ENCODE measurements around the gene IFIT1B. TPM values are rescaled to one million over a fixed set of nuclear protein-coding genes. Genes with fewer than 3 reads are reported as not detected.

Gene IFIT1B
- total RNA-seq, 2 experiments from 2014 or later: not detected

DNA sequence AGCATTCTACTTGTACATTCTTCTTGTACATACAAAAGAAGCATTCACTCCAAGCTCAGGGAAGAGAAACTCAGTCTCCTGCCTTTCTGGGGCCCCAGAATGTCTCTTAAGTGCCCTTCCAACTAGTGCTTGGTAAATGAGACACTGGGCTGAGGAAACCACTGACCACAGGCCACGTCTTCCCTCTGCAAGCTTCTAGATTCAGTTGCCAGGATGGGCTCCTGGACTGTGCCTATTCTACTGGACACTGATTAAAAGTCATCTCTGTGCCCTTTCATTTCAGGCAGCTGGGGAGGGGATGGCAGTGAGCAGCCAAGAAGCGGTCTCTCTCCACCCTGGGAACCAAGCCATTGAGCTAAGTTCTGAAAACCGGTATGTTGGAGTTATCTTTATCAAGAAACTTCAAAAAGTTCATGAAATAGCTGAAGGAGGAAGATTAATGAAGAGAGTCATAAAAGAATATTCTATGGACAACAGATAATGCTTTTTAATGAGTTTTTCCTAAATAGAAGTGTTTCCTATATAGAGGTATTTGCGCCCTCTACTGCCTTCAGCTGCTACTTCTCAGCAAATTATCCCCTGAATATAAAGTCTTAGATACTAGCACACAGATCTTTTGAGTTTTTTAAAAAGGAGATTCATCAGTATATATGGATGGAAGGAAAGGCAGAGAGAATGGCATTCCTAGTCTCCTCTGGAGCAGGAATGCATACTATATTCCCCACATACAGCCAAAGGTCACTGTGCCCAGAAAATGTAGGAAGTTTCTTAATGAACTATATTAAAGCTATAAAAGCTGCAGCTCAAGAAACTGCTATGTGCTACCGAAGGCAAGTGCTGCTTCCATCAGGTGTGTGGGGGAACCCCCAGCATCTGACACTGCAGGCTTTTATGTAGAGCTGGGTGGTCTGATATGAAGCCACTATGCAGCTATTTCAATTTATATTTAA is 8.4 kb upstream of the IFIT1B start:
- DNase-seq: no peak
- ChIA-PET POLR2A (no interaction called here), CTCF (interaction anchor here (0.7 to 3.0 kb wide), 13 partner anchors 9 to 155 kb away, joined by 3 to 14 read pairs (median 5); partner anchors contain the start of genes IFIT1 and IFIT2)
- Mint-ChIP-seq H3K9me3 (peaks cover 4% of the 10 kb centered on the region), H3K27me3 (no peaks in the 10 kb centered on the region), H3K4me1 (ENCODE audit: low read depth) (peaks cover 11% of the 10 kb centered on the region), H3K27ac (no peak overlapping the region), H3K36me3 (no peaks in the 10 kb centered on the region), H3K4me3 (no peak overlapping the region)
- intact Hi-C loops (cut with micrococcal nuclease): loop anchor here (2.0 kb wide), 1 partner anchor 69 kb away; no protein-coding TSS in a partner anchor

- CTCF ChIA-PET: no interaction called here
- POLR2A ChIA-PET: no interaction called here
- H3K36me3 Mint-ChIP-seq: no peaks in the 10 kb centered on the region
- peaks cover 8% of the 10 kb centered on the region for H3K4me1 Mint-ChIP-seq (ENCODE audit: low read depth)
- H3K9me3 Mint-ChIP-seq: peaks cover 3% of the 10 kb centered on the region
- H3K27me3 Mint-ChIP-seq: no peaks in the 10 kb centered on the region
- no peak overlapping the region for H3K4me3 Mint-ChIP-seq
- H3K27ac Mint-ChIP-seq: no peak overlapping the region
- intact Hi-C loops (cut with micrococcal nuclease): no loop called here
- DNase-seq: no peak
Measured at GRCh38 chr10:89371079-89371478, 6.8 kb upstream of the IFIT1B start.

DNA sequence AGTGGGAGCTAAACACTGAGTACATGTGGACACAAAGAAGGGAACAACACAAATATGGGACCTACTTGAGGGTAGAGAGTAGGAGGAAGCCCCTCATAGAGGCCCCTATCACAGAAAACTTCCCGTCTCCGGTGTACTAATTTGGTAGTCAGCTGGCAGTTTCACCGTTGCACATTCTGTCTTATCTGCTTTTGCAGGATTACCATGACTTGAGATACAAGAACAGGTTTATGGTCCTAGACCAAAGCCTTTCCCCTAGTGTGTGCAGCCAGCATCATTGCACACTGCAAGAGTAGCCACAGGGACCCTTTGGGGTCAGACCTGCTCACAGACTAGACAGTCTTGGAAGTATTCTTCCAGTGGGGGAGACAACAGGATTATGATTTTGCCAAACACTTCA is 5.9 kb upstream of the IFIT1B start:
- H3K27me3 Mint-ChIP-seq: no peaks in the 10 kb centered on the region
- intact Hi-C loops (cut with micrococcal nuclease): no loop called here
- H3K4me3 Mint-ChIP-seq: no peak overlapping the region
- no peak overlapping the region for H3K27ac Mint-ChIP-seq
- H3K4me1 Mint-ChIP-seq (ENCODE audit: low read depth): peaks cover 8% of the 10 kb centered on the region
- POLR2A ChIA-PET: no interaction called here
- H3K36me3 Mint-ChIP-seq: no peaks in the 10 kb centered on the region
- peaks cover 1% of the 10 kb centered on the region for H3K9me3 Mint-ChIP-seq
- DNase-seq: no peak
- CTCF ChIA-PET: no interaction called here

DNA sequence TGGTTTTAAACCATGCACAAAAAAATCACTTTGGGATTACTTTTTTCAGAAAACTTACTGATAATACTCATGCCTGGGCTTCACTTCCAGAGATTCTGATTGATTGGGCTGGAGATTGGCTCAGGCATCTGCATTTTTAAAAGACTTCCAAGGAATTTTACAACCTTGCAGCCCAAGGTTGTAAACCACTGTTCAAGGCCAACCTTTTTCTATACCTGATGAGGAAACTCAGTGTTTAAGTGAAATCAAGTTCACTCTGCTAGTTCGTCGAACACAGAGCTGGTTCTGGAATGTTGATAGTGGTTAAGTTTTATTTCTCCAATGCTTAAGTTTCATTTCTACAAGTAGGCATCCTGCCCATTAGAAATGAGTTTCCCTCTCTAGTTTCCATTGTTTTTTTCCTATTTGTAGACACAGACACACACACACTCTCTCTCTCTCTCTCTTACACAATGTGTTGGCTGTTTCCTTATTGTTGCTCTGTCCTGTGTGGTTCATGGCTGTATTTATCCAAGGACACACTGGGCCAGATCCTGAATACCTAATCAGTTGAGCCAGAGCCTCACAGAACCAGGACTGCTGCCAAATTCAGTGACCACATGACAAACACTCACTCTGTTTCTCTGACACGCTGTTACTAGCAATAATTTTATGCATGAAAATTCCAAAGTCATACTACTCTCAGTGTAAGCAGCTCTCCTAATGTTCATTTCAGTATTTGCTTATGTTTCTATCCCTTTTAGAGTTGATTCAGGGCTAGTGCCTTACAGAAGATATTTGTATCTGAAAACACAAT is 3.7 kb upstream of the IFIT1B start:
- POLR2A ChIA-PET: no interaction called here
- Mint-ChIP-seq H3K9me3 (no peaks in the 10 kb centered on the region), H3K4me3 (no peak overlapping the region)

DNA sequence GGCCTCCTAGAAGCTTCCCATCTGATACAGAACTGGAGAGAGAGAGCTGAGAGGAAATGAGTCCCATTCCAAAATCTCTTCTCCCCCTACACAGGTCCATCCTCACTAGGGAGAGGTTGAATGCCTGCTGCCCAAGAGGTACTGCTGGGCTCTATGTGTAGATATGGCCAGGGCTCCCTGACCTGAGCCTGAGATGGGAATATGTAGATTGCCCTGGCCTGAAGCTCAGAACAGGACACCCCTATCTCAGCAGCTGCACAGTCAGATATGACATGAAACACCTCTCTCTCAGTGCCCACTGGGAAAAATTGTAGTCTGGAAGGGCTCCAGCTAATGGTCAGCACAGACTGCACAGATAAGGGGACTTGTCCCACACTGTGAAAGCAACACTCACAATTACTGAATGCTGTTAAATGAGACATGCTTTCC is 3.1 kb upstream of the IFIT1B start:
- Mint-ChIP-seq H3K27me3 (no peaks in the 10 kb centered on the region), H3K4me1 (ENCODE audit: low read depth) (no peaks in the 10 kb centered on the region), H3K36me3 (no peaks in the 10 kb centered on the region), H3K9me3 (no peaks in the 10 kb centered on the region), H3K4me3 (no peak overlapping the region), H3K27ac (no peak overlapping the region)
- POLR2A ChIA-PET: no interaction called here
- DNase-seq: no peak
- intact Hi-C loops (cut with micrococcal nuclease): no loop called here
- CTCF ChIA-PET: no interaction called here

More for the DNA sequence above, 3.7 kb upstream of the IFIT1B start:
- H3K36me3 Mint-ChIP-seq: no peaks in the 10 kb centered on the region
- no peak for DNase-seq
- CTCF ChIA-PET: no interaction called here
- H3K27ac Mint-ChIP-seq: no peak overlapping the region
- no peaks in the 10 kb centered on the region for H3K27me3 Mint-ChIP-seq
- intact Hi-C loops (cut with micrococcal nuclease): no loop called here
- H3K4me1 Mint-ChIP-seq (ENCODE audit: low read depth): no peaks in the 10 kb centered on the region

- CTCF ChIA-PET: interaction anchor here (0.9 kb wide), 1 partner anchor 10 kb away, joined by 3 read pairs; no protein-coding TSS in a partner anchor
- DNase-seq: no peak
- Mint-ChIP-seq H3K27me3 (no peaks in the 10 kb centered on the region), H3K4me3 (no peak overlapping the region), H3K27ac (no peak overlapping the region), H3K9me3 (no peaks in the 10 kb centered on the region), H3K4me1 (ENCODE audit: low read depth) (peaks cover 2% of the 10 kb centered on the region), H3K36me3 (no peaks in the 10 kb centered on the region)
- POLR2A ChIA-PET: interaction anchor here (1.1 kb wide), 1 partner anchor 23 kb away, joined by 5 read pairs; no protein-coding TSS in a partner anchor
- intact Hi-C loops (cut with micrococcal nuclease): no loop called here
Measured at GRCh38 chr10:89379103-89379502, 1.2 kb downstream of the IFIT1B start.

DNA sequence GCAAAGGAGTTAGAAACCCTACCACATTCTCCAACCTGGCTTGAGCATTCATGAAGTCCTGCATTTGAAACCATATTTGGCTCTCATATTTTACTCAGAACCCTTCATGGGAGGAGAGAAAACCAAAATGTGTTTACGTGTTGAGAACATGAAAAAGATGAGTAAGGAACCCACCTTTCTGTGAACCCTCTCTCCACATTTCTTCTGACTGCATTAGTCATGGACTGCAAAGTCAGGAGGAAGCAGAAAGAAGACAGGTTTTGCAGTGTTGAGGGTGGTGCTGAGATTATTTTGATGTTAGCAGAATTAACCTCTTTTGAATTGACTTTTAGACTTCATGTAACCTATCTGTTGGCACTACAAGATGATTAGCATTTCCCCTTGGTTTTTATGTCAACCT is 4.9 kb downstream of the IFIT1B start:
- intact Hi-C loops (cut with micrococcal nuclease): no loop called here
- no peak for DNase-seq
- Mint-ChIP-seq H3K27ac (no peak overlapping the region), H3K36me3 (no peaks in the 10 kb centered on the region), H3K27me3 (peaks cover 1% of the 10 kb centered on the region), H3K4me3 (no peak overlapping the region), H3K9me3 (no peaks in the 10 kb centered on the region), H3K4me1 (ENCODE audit: low read depth) (peaks cover 2% of the 10 kb centered on the region)
- CTCF ChIA-PET: no interaction called here
- POLR2A ChIA-PET: no interaction called here

GRCh38 chr10:89384474-89385340 is 6.9 kb downstream of the IFIT1B start:
- DNase-seq: no peak
- Mint-ChIP-seq H3K27ac (no peak overlapping the region), H3K27me3 (peaks cover 1% of the 10 kb centered on the region), H3K9me3 (no peaks in the 10 kb centered on the region), H3K4me1 (ENCODE audit: low read depth) (peaks cover 2% of the 10 kb centered on the region), H3K4me3 (no peak overlapping the region), H3K36me3 (no peaks in the 10 kb centered on the region)
- ChIA-PET POLR2A (no interaction called here), CTCF (no interaction called here)
- intact Hi-C loops (cut with micrococcal nuclease): no loop called here

DNA sequence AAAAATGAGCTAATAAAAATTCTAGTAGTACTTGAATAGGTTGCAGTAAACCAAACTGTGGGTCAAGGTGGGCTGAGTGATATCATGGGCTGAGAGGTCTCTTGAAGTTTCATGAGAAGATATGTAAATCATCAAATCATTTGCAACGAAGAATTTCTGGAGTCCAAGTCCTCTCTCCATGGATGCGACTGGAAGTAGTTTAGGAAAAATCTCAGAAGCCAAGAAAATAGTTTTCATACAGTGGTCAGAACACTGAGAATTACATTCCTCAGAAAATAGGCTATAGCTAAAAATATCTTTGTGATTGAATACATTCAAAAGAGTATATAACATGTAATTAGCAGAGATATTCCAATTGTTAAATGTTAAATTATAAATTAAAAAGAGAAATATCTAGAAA is 10.9 kb downstream of the IFIT1B start:
- Mint-ChIP-seq H3K4me1 (ENCODE audit: low read depth) (peaks cover 15% of the 10 kb centered on the region), H3K9me3 (no peaks in the 10 kb centered on the region), H3K27ac (no peak overlapping the region), H3K36me3 (no peaks in the 10 kb centered on the region), H3K4me3 (no peak overlapping the region), H3K27me3 (peaks cover 1% of the 10 kb centered on the region)
- CTCF ChIA-PET: interaction anchor here (0.7 to 1.0 kb wide), 2 partner anchors 21 to 171 kb away, joined by 3 read pairs; no protein-coding TSS in a partner anchor
- POLR2A ChIA-PET: no interaction called here
- no peak for DNase-seq
- intact Hi-C loops (cut with micrococcal nuclease): no loop called here

- no peak overlapping the region for H3K27ac Mint-ChIP-seq
- H3K27me3 Mint-ChIP-seq: peaks cover 1% of the 10 kb centered on the region
- peaks cover 20% of the 10 kb centered on the region for H3K4me1 Mint-ChIP-seq (ENCODE audit: low read depth)
- ChIA-PET POLR2A (no interaction called here), CTCF (interaction anchor here (0.7 to 1.0 kb wide), 3 partner anchors 21 to 172 kb away, joined by 3 read pairs; no protein-coding TSS in a partner anchor)
- no peaks in the 10 kb centered on the region for H3K9me3 Mint-ChIP-seq
- H3K36me3 Mint-ChIP-seq: no peaks in the 10 kb centered on the region
- no peak for DNase-seq
- intact Hi-C loops (cut with micrococcal nuclease): no loop called here
- H3K4me3 Mint-ChIP-seq: no peak overlapping the region
Measured at GRCh38 chr10:89389254-89389653, 11.4 kb downstream of the IFIT1B start.

- CTCF ChIA-PET: interaction anchor here (1.4 kb wide), 1 partner anchor 58 kb away, joined by 5 read pairs; no protein-coding TSS in a partner anchor
- Mint-ChIP-seq H3K27me3 (peaks cover 1% of the 10 kb centered on the region), H3K36me3 (no peaks in the 10 kb centered on the region), H3K4me1 (ENCODE audit: low read depth) (peaks cover 27% of the 10 kb centered on the region), H3K4me3 (no peak overlapping the region), H3K27ac (no peak overlapping the region), H3K9me3 (no peaks in the 10 kb centered on the region)
- POLR2A ChIA-PET: no interaction called here
- no peak for DNase-seq
- intact Hi-C loops (cut with micrococcal nuclease): no loop called here
Measured at GRCh38 chr10:89390476-89391225, 12.8 kb downstream of the IFIT1B start.
